GM19452 (cell line): ENCODE measurements around the gene GDF2.

ENCODE experiments used
- ATAC-seq: cut with Tn5 transposase; IDR thresholded peaks from one replicate; pipeline ENCODE4 v1.9.1; 2021; ENCODE audit not compliant: unreplicated experiment

Gene GDF2

GRCh38 chr10:47311932-47312662 lies 10.2 kb upstream of the GDF2 start:
- no peak for ATAC-seq

DNA sequence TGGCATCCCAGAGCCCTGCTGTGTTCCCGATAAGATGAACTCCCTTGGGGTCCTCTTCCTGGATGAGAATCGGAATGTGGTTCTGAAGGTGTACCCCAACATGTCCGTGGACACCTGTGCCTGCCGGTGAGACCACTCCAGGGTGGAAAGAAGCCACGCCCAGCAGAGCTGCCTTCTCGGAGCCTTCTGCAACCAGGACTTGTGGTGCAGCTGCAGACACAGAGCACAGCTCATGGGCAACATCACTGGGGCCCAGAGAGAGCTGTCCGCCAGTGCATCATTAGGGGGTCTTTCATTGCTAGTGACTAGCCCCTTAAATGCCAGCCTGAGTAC lies 9.6 kb upstream of the GDF2 start:
- no peak for ATAC-seq

DNA sequence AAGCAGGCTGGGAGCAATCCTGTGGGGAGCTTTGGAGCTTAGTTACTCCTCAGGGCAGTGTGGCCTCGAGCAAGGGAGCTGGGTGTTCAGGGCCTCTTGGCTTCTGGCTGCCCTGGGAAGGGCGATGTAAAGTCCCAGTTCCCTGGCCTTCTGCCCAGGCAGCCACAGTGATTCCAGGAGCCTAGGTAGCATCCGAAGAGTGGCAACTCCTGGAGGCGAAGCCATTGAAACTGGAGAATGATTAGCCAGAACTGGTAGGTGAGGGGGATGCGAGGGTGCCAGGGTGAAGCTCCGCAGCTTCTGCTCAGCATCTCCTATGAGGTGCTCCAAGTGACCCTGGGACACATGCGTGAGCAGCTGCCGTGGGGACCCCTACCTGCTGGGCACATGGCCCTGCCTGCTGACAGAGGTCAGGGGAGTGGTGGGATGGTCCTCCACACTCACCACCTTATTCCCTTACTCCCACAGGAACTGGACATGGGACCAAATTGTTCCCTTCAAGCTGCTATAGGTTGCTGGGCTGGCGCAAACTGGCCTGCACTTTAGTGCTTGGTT lies 7.8 kb upstream of the GDF2 start:
- no peak for ATAC-seq

DNA sequence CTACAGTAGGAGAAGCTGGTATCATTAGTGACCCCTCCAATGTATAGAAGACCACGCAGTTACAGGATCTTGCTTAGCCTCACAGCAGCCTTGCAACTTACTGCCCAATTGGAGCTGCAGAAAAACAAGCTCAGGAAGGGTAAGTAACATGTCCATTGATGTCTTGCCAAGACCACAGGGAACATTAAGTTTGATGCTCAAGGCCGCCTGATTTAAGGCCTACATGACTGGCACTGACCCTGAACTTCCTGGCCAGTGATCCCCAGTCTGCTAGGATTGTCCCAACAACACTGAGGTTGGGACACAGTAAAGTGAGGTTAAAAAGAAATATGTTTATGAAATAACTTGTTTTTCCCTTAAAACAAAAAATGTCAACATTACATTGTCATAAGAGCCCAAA lies 6.8 kb upstream of the GDF2 start:
- no peak for ATAC-seq

- ATAC-seq, result no peak
Measured at GRCh38 chr10:47316131-47316530, 6.1 kb upstream of the GDF2 start.

DNA sequence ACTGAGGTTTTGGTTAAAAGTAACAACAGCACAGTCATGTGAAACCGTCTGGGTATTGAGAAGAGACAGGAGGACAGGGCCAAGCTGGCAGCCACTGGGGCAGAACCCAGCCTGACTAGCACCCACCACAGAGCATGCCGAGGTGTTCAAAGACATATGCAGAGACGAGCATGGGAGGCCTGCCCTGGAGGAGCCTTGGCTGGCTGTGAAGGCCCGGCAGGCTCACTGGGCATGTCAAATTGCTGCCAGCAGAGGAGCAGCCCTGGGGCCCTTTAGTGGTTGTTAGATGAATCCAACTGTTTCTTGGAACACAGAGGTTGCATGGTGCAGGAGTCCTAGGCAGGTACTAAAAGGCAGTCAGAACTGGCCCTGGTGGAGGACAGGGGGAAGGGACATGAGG lies 5.0 kb upstream of the GDF2 start:
- no peak for ATAC-seq

- no peak for ATAC-seq
Measured at GRCh38 chr10:47318706-47319105, 3.5 kb upstream of the GDF2 start.

DNA sequence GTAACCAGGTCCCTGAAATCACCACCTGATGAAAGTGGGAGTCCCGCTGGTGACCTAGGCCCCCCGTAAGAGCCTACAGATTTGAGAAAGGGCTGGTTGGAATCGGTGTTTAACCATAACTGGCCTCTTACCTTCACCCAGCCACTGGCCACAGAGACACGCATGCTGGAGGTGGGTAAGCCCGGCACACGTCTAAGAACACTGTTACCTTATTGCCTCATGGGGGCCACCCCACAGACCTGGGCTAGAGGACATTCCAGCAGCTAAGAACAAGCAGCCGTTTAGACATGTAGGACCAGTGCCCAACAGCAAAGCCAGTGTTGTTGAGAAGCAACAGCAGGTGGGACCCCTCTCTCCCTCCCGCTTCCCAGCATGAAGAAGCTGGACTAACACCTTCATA lies 2.5 kb upstream of the GDF2 start:
- ATAC-seq, result no peak

- no peak for ATAC-seq
Measured at GRCh38 chr10:47320812-47321211, 1.4 kb upstream of the GDF2 start.

GRCh38 chr10:47321521-47322195 lies 596 bp upstream of the GDF2 start:
- no peak for ATAC-seq

GRCh38 chr10:47323087-47323486 lies 833 bp downstream of the GDF2 start:
- ATAC-seq, result no peak

DNA sequence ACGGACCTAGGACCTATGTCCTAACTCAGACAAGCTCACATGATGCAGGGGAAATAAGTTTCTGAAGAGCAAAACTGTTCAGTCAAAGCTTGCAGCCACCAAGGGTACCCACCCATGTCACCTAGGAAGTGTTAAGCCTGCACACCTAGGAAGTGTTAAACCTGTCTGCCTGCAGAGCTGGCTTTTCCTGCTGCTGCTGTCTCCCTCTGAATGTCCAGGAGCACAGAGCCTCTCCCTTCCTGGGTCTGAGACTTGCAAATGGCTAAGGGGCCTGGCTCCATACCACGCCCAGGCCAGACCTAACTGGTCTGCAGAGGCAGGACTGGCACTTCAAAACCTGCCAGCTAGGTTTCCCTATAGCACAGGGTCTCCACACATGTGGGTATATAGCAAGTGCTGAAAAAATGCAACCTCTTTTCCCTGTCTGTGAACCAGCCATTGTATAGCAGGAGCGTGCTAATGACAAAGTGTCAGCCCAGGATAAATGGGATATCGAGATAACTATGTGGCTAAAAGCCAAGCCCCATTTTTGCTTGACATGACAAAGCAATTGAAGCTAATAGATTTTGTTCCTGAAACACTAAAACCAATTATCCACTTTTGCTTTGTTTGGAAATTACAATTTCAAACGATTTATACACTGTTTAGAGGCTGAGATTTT lies 1.5 kb downstream of the GDF2 start:
- ATAC-seq, result no peak

- ATAC-seq, result no peak
Measured at GRCh38 chr10:47325303-47326291, 3.3 kb downstream of the GDF2 start.

- no peak for ATAC-seq
Measured at GRCh38 chr10:47326306-47326926, 4.2 kb downstream of the GDF2 start.

DNA sequence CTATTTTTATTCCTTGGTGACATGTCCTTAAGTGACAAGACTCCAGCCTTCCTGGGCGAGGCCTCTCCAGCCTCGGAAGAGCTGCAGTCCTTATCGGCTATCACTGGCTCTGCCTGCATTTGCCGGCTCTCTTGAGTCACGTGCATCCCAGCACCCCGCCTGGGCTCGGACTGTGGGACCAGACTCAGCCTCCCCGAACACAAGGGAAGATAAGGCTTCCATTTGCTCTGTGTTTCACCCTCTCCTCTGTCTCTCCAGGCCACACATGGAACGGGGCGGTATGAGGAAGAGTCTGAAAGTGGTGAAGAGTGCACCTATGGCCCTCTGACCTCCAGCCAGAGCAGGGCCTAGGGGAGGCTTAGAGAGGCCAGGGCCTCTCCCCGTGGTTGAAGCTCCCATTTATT lies 4.7 kb downstream of the GDF2 start:
- no peak for ATAC-seq

DNA sequence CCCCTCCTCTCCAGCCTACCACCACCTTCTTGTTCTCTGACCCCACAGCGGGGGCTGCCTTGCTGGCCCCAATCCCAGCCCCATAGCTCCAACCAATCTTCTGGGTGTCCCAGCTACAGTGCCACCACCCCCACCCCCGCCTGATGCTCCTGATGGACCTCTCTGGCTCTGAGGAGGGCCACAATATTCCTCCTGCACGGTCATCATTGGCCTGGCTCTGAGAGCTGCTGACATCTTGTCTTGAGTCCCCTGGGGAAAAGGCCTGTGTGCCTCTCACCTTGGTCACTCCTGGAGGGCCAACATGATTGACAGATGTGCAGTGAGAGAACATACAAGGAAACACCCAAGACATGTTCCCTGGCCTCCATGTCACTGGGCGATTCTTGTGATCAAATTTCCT lies 7.6 kb downstream of the GDF2 start:
- ATAC-seq, result no peak

DNA sequence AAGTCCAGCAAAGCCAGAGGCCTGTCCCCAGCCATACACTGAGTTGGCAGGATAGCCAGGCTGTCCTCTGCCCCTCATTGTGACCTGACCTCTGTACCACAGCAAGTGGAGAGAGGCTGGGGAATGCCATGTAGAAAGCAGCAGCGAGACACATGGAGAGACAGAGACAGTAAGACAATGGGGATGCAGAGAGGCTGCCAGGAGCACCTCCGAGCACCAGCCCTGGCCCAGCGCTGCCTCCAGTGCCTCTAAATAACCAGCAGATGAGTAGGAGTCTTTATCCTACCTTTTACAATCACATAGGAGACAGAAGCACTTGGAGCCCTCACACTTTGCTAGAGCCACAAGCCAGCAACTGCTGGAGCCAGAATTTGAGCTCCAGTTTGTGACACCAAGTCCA lies 8.1 kb downstream of the GDF2 start:
- no peak for ATAC-seq

DNA sequence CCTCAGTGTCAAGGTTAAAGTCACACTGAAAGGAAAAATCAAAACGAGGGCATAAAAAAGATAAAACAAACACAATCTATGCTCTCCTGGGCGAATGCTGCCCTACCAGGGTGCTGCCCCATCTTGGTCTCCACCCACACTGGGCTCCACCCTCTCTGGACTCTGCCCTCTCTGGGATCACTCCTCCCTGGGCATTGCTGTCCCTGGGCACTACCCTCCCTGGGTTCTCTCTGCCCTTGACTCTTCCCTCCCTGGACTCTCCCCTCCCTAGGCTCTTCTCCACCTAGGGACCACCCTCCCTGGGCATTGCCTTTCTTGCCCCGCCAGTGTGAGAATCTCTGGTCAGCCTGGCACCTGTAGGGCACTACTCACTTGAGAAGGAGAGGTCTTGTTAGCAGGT lies 8.6 kb downstream of the GDF2 start:
- ATAC-seq, result no peak

DNA sequence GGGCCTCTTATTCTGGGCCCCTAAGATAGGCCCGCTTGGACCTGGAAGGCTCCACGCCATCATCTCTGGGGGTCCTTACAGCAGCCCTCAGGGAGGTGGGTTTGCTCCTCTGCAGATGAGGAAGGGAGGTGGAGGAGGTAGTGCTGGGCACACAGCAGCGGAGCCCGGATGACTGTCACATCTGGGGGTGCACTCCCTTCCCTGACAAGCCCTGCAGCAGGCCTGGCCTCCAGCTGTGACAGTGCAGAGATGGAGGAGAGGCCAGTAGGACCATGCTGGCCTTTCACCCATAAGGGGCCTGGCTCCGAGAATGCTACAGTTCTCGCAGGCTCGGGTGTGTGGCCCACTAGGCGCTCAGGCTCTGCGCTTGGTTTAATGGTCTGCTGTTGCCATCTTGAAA lies 9.2 kb downstream of the GDF2 start:
- ATAC-seq, result no peak

DNA sequence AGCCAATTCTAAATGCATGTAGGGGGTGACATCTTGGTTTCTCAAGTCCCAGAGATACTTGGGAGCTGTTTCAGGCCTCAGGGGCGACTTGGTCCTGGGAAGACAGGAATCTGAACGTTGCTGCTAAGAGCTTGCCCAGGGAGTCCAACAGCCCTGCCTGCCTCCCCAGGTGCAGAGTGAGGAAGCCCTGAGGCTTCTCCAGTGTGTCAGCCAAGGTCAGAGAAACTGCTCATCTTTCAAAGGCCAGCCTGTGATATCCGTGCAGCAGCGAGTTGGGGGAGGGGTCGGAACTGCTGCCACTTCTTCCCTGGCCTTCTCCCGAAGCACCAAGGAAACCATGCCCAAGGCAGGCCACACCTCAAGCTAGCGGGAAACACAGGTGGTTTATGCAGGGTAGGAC lies 9.7 kb downstream of the GDF2 start:
- no peak for ATAC-seq

DNA sequence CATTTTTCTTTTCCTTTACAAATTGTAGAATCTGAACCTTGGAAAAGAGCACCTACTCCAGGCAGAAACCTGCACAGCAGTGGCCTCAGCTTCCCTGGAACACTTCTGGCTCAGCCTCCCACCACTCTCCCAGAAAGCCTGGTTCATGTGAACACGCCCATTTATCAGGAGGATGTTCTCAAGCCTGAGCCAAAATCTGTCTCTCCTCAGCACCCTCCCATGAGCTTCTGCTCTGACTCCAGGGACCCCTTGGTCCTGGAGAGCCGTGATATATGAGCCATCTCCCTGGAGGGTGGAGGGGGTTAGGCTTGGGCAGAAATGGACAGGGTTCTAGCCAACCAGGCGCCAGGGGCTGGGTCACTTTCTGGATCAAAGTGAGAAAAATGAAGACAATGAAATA lies 10.1 kb downstream of the GDF2 start:
- no peak for ATAC-seq
